ENCODE results near the gene CTIF.

The CTIF gene

GRCh38 chr18:48796491-48797205 is 257.8 kb downstream of the CTIF start:
- Histone ChIP-seq H3K27ac (ENCODE audit: low read length) (no peak overlapping the region), H3K36me3 (ENCODE audit: control insufficient read depth, insufficient read depth, low read length) (no peaks in the 10 kb centered on the region), H3K4me1 (ENCODE audit: control insufficient read depth, insufficient read depth, low read length) (no peaks in the 10 kb centered on the region), H3K9me3 (ENCODE audit: control insufficient read depth, insufficient read depth, low read length) (no peaks in the 10 kb centered on the region), H3K27me3 (ENCODE audit: control insufficient read depth, insufficient read depth, low read length) (no peaks in the 10 kb centered on the region), H3K4me3 (ENCODE audit: low read length) (no peak overlapping the region)
- no CpG with 5 or more reads among the region's 6 CpGs for WGBS (ENCODE audit: insufficient coverage, insufficient read length)
- DNase-seq (ENCODE audit: low read depth, low spot score), result no peak

- Histone ChIP-seq H3K27ac (ENCODE audit: low read length) (no peak overlapping the region), H3K4me1 (ENCODE audit: control insufficient read depth, insufficient read depth, low read length) (no peaks in the 10 kb centered on the region), H3K27me3 (ENCODE audit: control insufficient read depth, insufficient read depth, low read length) (no peaks in the 10 kb centered on the region), H3K36me3 (ENCODE audit: control insufficient read depth, insufficient read depth, low read length) (no peaks in the 10 kb centered on the region), H3K4me3 (ENCODE audit: low read length) (no peak overlapping the region), H3K9me3 (ENCODE audit: control insufficient read depth, insufficient read depth, low read length) (no peaks in the 10 kb centered on the region)
- no peak for DNase-seq (ENCODE audit: low read depth, low spot score)
- WGBS (ENCODE audit: insufficient coverage, insufficient read length), result no CpG with 5 or more reads among the region's 9 CpGs
These were observed 259.0 kb downstream of the CTIF start for GRCh38 chr18:48797841-48798255.

DNA sequence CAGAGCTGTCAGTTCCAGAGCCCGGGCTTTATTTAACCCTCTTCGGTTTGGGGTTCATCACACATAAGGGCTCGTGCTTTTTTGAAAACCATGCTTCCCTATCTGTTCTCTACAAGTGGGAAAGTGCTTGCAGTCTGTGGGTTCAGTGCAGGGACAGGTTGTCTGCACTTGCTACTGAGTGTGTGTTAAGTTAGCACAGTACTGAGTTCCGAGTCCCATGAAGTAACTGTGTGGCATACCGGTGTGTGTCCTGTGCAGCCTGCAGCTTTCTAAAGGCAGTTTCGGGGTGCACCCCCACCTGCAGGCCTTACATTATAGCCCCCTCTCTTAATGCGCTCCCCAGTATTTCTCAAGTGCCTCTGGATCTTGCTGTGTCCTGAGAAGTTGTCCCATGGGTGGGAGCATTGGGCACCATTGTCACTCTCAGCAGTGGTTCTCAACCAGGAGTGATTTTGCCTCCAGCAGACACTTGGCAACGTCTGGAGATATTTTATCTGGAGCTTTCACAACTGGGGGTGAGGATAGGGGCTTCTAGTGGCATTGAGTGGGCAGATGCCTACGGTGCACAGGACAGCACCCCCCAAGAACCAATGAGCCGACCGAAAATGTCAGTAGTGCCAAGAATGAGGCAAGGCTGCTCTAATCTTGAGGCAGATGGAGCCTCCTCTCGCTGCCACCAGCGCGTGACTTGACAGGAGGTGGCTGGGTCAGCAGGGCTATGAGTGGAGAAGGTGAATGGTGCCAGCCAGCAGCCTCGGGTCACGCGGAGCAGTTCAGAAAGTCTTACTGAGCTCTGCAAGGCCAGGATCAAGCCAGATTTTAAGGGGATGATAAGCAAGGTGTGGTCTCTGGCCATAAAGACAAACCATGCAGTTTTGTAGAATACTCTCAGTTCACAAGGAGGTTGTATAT is 259.8 kb downstream of the CTIF start:
- DNase-seq (ENCODE audit: low read depth, low spot score), result no peak
- no peaks in the 10 kb centered on the region for H3K27me3 ChIP-seq (ENCODE audit: control insufficient read depth, insufficient read depth, low read length)
- no peak overlapping the region for H3K4me3 ChIP-seq (ENCODE audit: low read length)
- H3K36me3 ChIP-seq (ENCODE audit: control insufficient read depth, insufficient read depth, low read length), result no peaks in the 10 kb centered on the region
- H3K27ac ChIP-seq (ENCODE audit: low read length), result no peak overlapping the region
- no peaks in the 10 kb centered on the region for H3K9me3 ChIP-seq (ENCODE audit: control insufficient read depth, insufficient read depth, low read length)
- WGBS (ENCODE audit: insufficient coverage, insufficient read length), result no CpG with 5 or more reads among the region's 17 CpGs
- H3K4me1 ChIP-seq (ENCODE audit: control insufficient read depth, insufficient read depth, low read length), result no peaks in the 10 kb centered on the region

- Histone ChIP-seq H3K27me3 (ENCODE audit: control insufficient read depth, insufficient read depth, low read length) (no peaks in the 10 kb centered on the region), H3K36me3 (ENCODE audit: control insufficient read depth, insufficient read depth, low read length) (no peaks in the 10 kb centered on the region), H3K4me1 (ENCODE audit: control insufficient read depth, insufficient read depth, low read length) (no peaks in the 10 kb centered on the region), H3K4me3 (ENCODE audit: low read length) (no peak overlapping the region), H3K9me3 (ENCODE audit: control insufficient read depth, insufficient read depth, low read length) (no peaks in the 10 kb centered on the region), H3K27ac (ENCODE audit: low read length) (no peak overlapping the region)
- WGBS (ENCODE audit: insufficient coverage, insufficient read length), result no CpG with 5 or more reads among the region's 8 CpGs
- DNase-seq (ENCODE audit: low read depth, low spot score), result no peak
These were observed 261.0 kb downstream of the CTIF start for GRCh38 chr18:48799724-48800315.

DNA sequence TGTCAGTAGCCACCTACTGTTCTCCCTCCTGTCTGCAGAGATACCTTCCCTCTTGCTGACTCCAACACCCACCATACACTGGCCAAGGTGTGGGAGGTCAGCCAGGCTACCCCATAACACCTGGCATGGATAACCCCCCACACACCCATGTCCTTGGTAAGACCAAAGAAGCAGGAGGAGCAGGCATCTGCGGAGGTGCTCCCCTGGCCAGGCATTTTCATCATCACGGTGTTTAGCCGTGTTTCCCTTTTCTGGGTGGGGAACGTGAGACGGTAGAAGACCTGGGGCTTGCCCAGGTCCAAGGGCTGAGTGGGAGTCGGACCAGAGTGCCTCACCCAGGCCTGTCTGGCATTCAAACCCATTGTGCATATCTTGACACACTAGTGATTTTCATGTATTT is 261.6 kb downstream of the CTIF start:
- H3K27ac ChIP-seq (ENCODE audit: low read length), result no peak overlapping the region

GRCh38 chr18:48800876-48801727 is 262.3 kb downstream of the CTIF start:
- Histone ChIP-seq H3K9me3 (ENCODE audit: control insufficient read depth, insufficient read depth, low read length) (no peaks in the 10 kb centered on the region), H3K36me3 (ENCODE audit: control insufficient read depth, insufficient read depth, low read length) (no peaks in the 10 kb centered on the region), H3K27ac (ENCODE audit: low read length) (no peak overlapping the region), H3K27me3 (ENCODE audit: control insufficient read depth, insufficient read depth, low read length) (no peaks in the 10 kb centered on the region), H3K4me3 (ENCODE audit: low read length) (no peak overlapping the region), H3K4me1 (ENCODE audit: control insufficient read depth, insufficient read depth, low read length) (no peaks in the 10 kb centered on the region)
- WGBS (ENCODE audit: insufficient coverage, insufficient read length), result no CpG with 5 or more reads among the region's 14 CpGs
- DNase-seq (ENCODE audit: low read depth, low spot score), result no peak

More for the DNA sequence above, 261.6 kb downstream of the CTIF start:
- no peak for DNase-seq (ENCODE audit: low read depth, low spot score)
- Histone ChIP-seq H3K4me1 (ENCODE audit: control insufficient read depth, insufficient read depth, low read length) (no peaks in the 10 kb centered on the region), H3K36me3 (ENCODE audit: control insufficient read depth, insufficient read depth, low read length) (no peaks in the 10 kb centered on the region), H3K9me3 (ENCODE audit: control insufficient read depth, insufficient read depth, low read length) (no peaks in the 10 kb centered on the region), H3K4me3 (ENCODE audit: low read length) (no peak overlapping the region), H3K27me3 (ENCODE audit: control insufficient read depth, insufficient read depth, low read length) (no peaks in the 10 kb centered on the region)
- no CpG with 5 or more reads among the region's 6 CpGs for WGBS (ENCODE audit: insufficient coverage, insufficient read length)

DNA sequence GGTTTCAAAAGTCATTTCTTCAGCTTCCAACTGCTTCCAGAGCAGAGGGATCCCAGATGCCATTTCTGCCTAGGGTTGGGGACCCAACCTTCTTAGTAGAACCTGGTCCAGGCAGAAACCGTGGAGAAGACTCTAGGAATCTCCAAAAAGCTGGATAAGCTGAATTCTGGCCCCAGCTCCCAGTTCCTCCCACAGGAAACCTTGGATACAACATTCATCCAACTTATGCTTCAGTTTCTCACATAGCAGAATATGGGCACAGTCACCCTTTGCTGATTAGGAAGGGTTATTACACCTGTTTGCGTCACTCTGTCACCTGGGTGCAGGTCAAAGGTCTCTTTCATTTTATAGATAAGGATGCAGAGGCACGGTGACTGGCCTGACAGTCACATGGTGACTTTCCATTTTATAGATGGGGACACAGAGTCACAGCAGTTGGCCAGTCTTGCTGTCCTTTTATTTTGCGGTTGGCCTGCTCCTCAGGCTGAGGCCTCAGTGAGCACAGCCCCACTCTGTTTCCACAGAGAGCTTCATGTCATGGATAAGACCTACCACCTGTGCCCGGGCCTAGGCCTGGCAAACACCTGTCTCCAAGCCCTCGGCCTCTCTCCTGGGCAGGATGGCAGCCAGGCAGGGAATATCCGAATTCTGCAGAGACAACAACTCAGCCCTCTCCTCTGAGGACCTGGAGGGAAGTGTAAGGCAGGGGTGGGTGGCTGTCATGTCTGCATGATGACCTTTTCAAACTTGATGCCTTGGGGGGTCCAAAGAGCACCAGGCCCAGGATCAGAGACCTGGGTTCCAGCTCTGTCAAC is 263.1 kb downstream of the CTIF start:
- Histone ChIP-seq H3K9me3 (ENCODE audit: control insufficient read depth, insufficient read depth, low read length) (no peaks in the 10 kb centered on the region), H3K4me3 (ENCODE audit: low read length) (no peak overlapping the region), H3K4me1 (ENCODE audit: control insufficient read depth, insufficient read depth, low read length) (no peaks in the 10 kb centered on the region), H3K27ac (ENCODE audit: low read length) (no peak overlapping the region), H3K36me3 (ENCODE audit: control insufficient read depth, insufficient read depth, low read length) (no peaks in the 10 kb centered on the region), H3K27me3 (ENCODE audit: control insufficient read depth, insufficient read depth, low read length) (no peaks in the 10 kb centered on the region)
- DNase-seq (ENCODE audit: low read depth, low spot score), result no peak
- WGBS (ENCODE audit: insufficient coverage, insufficient read length), result no CpG with 5 or more reads among the region's 7 CpGs

DNA sequence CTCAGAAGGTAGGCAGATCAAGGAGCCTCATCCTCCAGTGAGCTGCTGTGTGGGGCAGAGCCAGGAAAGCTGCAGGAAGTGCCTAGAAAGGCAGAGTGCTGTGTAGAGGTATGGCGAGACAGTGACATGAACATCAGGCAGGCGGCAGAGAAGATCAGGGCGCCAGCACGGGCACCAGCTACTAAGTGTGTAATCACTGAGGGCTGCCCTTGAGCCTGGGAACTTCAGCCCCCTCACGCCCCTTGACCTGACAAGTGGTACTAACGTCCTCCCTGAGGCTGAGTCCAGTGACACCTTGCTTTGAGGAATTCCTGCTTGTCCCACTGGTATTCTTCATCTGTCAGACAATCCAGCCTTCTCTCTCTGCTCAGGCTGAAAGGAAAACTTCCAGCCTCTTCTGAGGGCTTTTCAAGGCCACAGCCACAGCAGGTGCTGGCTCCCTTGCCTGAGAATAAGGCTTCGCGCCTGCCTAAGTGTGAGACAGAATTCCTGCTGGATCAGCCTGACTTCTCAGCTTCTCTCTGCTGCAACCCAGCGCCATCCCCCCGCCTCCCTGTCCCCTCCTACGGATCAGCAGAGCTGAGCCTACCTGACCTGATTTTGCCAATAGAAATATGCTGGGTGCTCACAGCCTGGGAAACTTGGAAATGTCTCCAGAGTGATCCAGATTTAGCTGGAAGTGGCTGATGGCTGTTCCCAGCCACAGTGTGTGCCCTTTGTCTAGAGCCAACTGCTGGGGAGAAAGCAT is 263.9 kb downstream of the CTIF start:
- H3K27ac ChIP-seq (ENCODE audit: low read length), result no peak overlapping the region
- H3K27me3 ChIP-seq (ENCODE audit: control insufficient read depth, insufficient read depth, low read length), result no peaks in the 10 kb centered on the region
- no peaks in the 10 kb centered on the region for H3K4me1 ChIP-seq (ENCODE audit: control insufficient read depth, insufficient read depth, low read length)
- no peaks in the 10 kb centered on the region for H3K9me3 ChIP-seq (ENCODE audit: control insufficient read depth, insufficient read depth, low read length)
- no peaks in the 10 kb centered on the region for H3K36me3 ChIP-seq (ENCODE audit: control insufficient read depth, insufficient read depth, low read length)
- H3K4me3 ChIP-seq (ENCODE audit: low read length), result no peak overlapping the region
- no peak for DNase-seq (ENCODE audit: low read depth, low spot score)
- WGBS (ENCODE audit: insufficient coverage, insufficient read length), result no CpG with 5 or more reads among the region's 11 CpGs

- WGBS (ENCODE audit: insufficient coverage, insufficient read length), result no CpG with 5 or more reads among the region's 3 CpGs
- no peak overlapping the region for H3K4me3 ChIP-seq (ENCODE audit: low read length)
These were observed 264.7 kb downstream of the CTIF start for GRCh38 chr18:48803518-48803917.

More at GRCh38 chr18:48803518-48803917, 264.7 kb downstream of the CTIF start:
- Histone ChIP-seq H3K27ac (ENCODE audit: low read length) (no peak overlapping the region), H3K36me3 (ENCODE audit: control insufficient read depth, insufficient read depth, low read length) (no peaks in the 10 kb centered on the region), H3K4me1 (ENCODE audit: control insufficient read depth, insufficient read depth, low read length) (no peaks in the 10 kb centered on the region), H3K27me3 (ENCODE audit: control insufficient read depth, insufficient read depth, low read length) (no peaks in the 10 kb centered on the region), H3K9me3 (ENCODE audit: control insufficient read depth, insufficient read depth, low read length) (no peaks in the 10 kb centered on the region)
- no peak for DNase-seq (ENCODE audit: low read depth, low spot score)

All from iPS DF 6.9 (cell line).